Measurements from ENCODE around the gene MRPL40. TPM values are rescaled to one million over a fixed set of nuclear protein-coding genes. Genes with fewer than 3 reads are reported as not detected.
"Not testable (repeated sequence)": the region's sequence is repeated elsewhere in the genome, so short reads cannot be mapped to it uniquely, and the experiment has no call there.

Gene MRPL40
- total RNA-seq, 1 experiment from 2014 or later = 40.1 TPM

GRCh38 chr22:19436444-19437161 lies 4.3 kb downstream of the MRPL40 start:
- H3K27ac ChIP-seq (ENCODE audit: low read depth, low read length); CTCF ChIA-PET; BruUV-seq (replicated peaks); RAD21 ChIA-PET (ENCODE audit: low non-redundant PET in 1 of 2, low total read pairs in 2 of 2, uncharacterized antibody in 2 of 2, unreplicated experiment in 2 of 2); H3K4me1 ChIP-seq (ENCODE audit: control insufficient read depth in 1 of 2, insufficient read depth in 2 of 2, low read length in 2 of 2); intact Hi-C loops (cut with micrococcal nuclease); ATAC-seq; H4K20me1 ChIP-seq (ENCODE audit: insufficient read depth); H3K9me2 ChIP-seq (ENCODE audit: insufficient read depth); H3K4me3 ChIP-seq (replicated peaks in 1 of 2; ENCODE audit: low read depth in 1 of 2, low read length in 2 of 2); H3K4me2 ChIP-seq (ENCODE audit: low read length); H3K27me3 ChIP-seq (ENCODE audit: insufficient read depth, low read length); H3K9me3 ChIP-seq (ENCODE audit: control insufficient read depth in 1 of 2, insufficient read depth in 1 of 2, low read depth in 1 of 2, low read length in 2 of 2); H2AFZ ChIP-seq (ENCODE audit: low read depth, low read length, poor library complexity, severe bottlenecking); POLR2A ChIA-PET; DNase-seq (ENCODE audit: low read depth, low spot score); H3K9ac ChIP-seq (ENCODE audit: low read length): not testable (repeated sequence)
- peaks cover 28% of the 10 kb centered on the region for H3K79me2 ChIP-seq (ENCODE audit: insufficient read depth, low read length)
- peaks cover 4 to 12% of the 10 kb centered on the region in 2 experiments; a peak in 2 of 4 replicates for H3K36me3 ChIP-seq (ENCODE audit: control insufficient read depth in 1 of 2, insufficient read depth in 2 of 2, low read length in 2 of 2)

DNA sequence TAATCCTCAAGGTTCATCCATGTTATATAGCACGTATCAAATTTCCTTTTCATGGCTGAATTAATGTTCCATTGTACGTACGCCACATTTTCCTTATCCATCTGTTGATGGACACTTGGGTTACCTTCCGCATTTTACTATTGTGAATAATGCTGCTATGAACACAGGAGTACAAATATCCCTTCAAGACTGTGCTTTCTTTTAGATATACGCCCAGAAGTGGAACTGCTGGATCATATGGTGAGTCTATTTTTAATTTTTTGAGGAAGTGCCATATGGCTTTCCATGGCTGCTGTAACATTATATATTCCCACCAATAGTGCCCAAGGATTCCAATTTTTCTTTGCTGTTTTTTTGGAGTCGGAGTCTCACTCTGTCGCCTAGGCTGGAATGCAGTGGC lies 6.0 kb downstream of the MRPL40 start:
- Histone ChIP-seq H3K27ac (ENCODE audit: low read depth, low read length) (no peak overlapping the region), H3K4me1 (ENCODE audit: control insufficient read depth in 1 of 2, insufficient read depth in 2 of 2, low read length in 2 of 2) (peaks cover 4% of the 10 kb centered on the region in 2 experiments), H2AFZ (ENCODE audit: low read depth, low read length, poor library complexity, severe bottlenecking) (no peak overlapping the region), H3K9ac (ENCODE audit: low read length) (no peak overlapping the region), H3K9me3 (ENCODE audit: control insufficient read depth in 1 of 2, insufficient read depth in 1 of 2, low read depth in 1 of 2, low read length in 2 of 2) (no peaks in the 10 kb centered on the region), H3K4me2 (ENCODE audit: low read length) (no peak overlapping the region), H3K4me3 (replicated peaks in 1 of 2; ENCODE audit: low read depth in 1 of 2, low read length in 2 of 2) (no peak overlapping the region), H3K79me2 (ENCODE audit: insufficient read depth, low read length) (peaks cover 33% of the 10 kb centered on the region), H4K20me1 (ENCODE audit: insufficient read depth) (peaks cover 3% of the 10 kb centered on the region; the same call in 1 of the 2 replicates), H3K36me3 (ENCODE audit: control insufficient read depth in 1 of 2, insufficient read depth in 2 of 2, low read length in 2 of 2) (peaks cover 7 to 12% of the 10 kb centered on the region in 2 experiments; a peak in 3 of 4 replicates), H3K27me3 (ENCODE audit: insufficient read depth, low read length) (no peaks in the 10 kb centered on the region), H3K9me2 (ENCODE audit: insufficient read depth) (no peaks in the 10 kb centered on the region)
- no TSS peak for BruUV-seq (replicated peaks)
- CTCF ChIA-PET = no interaction called here
- POLR2A ChIA-PET = no interaction called here
- no peak for ATAC-seq
- intact Hi-C loops (cut with micrococcal nuclease) = no loop called here
- DNase-seq (ENCODE audit: low read depth, low spot score) = no peak
- RAD21 ChIA-PET (ENCODE audit: low non-redundant PET in 1 of 2, low total read pairs in 2 of 2, uncharacterized antibody in 2 of 2, unreplicated experiment in 2 of 2) = no interaction called here
- TF ChIP-seq RAD21 (IDR thresholded peaks at IDR 0.05; ENCODE audit: low read depth) (no peak), CBX3 (IDR thresholded peaks at IDR 0.05; ENCODE audit: low read depth) (no peak), ZFX (IDR thresholded peaks at IDR 0.05) (no peak), POLR2AphosphoS5 (IDR thresholded peaks at IDR 0.05; ENCODE audit: low read depth, low read length) (no peak), EZH2phosphoT487 (IDR thresholded peaks at IDR 0.05; ENCODE audit: borderline replicate concordance) (no peak), FOSL1 (IDR thresholded peaks at IDR 0.05; ENCODE audit: low read depth) (no peak), ZNF274 (IDR thresholded peaks at IDR 0.05; ENCODE audit: low read depth, low read length) (no peak), SRF (IDR thresholded peaks at IDR 0.05; ENCODE audit: low read depth) (no peak), ZBTB33 (IDR thresholded peaks at IDR 0.05; ENCODE audit: extremely low read depth, insufficient replicate concordance, low read length) (no peak), REST (IDR thresholded peaks at IDR 0.05; ENCODE audit: low read depth) (no peak)
- TF ChIP-seq, protein P1, sequence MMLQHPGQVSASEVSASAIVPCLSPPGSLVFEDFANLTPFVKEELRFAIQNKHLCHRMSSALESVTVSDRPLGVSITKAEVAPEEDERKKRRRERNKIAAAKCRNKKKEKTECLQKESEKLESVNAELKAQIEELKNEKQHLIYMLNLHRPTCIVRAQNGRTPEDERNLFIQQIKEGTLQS (IDR thresholded peaks at IDR 0.05) = no peak
